HepG2 (cell line): ENCODE measurements around the gene HYAL1. TPM values are rescaled to one million over a fixed set of nuclear protein-coding genes. Genes with fewer than 3 reads are reported as not detected.

Experiments
- ATF5 ChIP-seq: sonication (generic); formaldehyde crosslinking; IDR thresholded peaks from 2 replicates; pipeline ENCODE4 v1.4.0; 2020; ENCODE audit warnings: mild to moderate bottlenecking, low read depth, missing genetic modification reagents
- FOXC1 ChIP-seq: sonication (generic); formaldehyde crosslinking; IDR thresholded peaks from 2 replicates; pipeline ENCODE4 v1.8.0; 2022; ENCODE audit warnings: mild to moderate bottlenecking, missing genetic modification reagents, borderline replicate concordance
- FOXK1 ChIP-seq: sonication (generic); formaldehyde crosslinking; IDR thresholded peaks from 2 replicates; pipeline ENCODE4 v1.4.0; 2020; ENCODE audit warnings: low read depth, missing genetic modification reagents, borderline replicate concordance
- HBP1 ChIP-seq: IDR thresholded peaks from 2 replicates; pipeline ENCODE4 v1.6.1; 2016; ENCODE audit warnings: low read depth, control low read depth
- HES4 ChIP-seq: sonication (generic); formaldehyde crosslinking; IDR thresholded peaks from 2 replicates; pipeline ENCODE4 v1.9.0; 2021; ENCODE audit warnings: mild to moderate bottlenecking, missing genetic modification reagents, borderline replicate concordance
- HNF1A ChIP-seq, 2 experiments: sonication (generic) in 1 of 2; formaldehyde crosslinking in 1 of 2; IDR thresholded peaks; 2 replicates each; pipeline versions ENCODE4 v1.4.0 to v1.6.1; 2016 to 2020; ENCODE audit warnings: borderline replicate concordance in 1 of 2, low read depth in 1 of 2, mild to moderate bottlenecking in 1 of 2, missing genetic modification reagents in 1 of 2
- HNRNPK ChIP-seq: fragments of 200-400 bp; formaldehyde crosslinking; IDR thresholded peaks from 2 replicates; pipeline ENCODE4 v1.6.1; 2018; ENCODE audit warnings: low read length, low read depth, moderate library complexity, mild to moderate bottlenecking; ENCODE audit not compliant: poor library complexity, severe bottlenecking
- MAFF ChIP-seq: IDR thresholded peaks from 2 replicates; pipeline ENCODE4 v1.6.1; 2011; ENCODE audit warnings: low read depth, low read length, improper control_type of control experiment
- NKX3-1 ChIP-seq: sonication (generic); formaldehyde crosslinking; IDR thresholded peaks from 2 replicates; pipeline ENCODE4 v1.5.0; 2020; ENCODE audit warnings: missing genetic modification reagents
- NR0B2 ChIP-seq: sonication (generic); formaldehyde crosslinking; IDR thresholded peaks from 2 replicates; pipeline ENCODE4 v1.4.0; 2020; ENCODE audit warnings: mild to moderate bottlenecking, missing genetic modification reagents
- RBM39 ChIP-seq: fragments of 200-400 bp; formaldehyde crosslinking; IDR thresholded peaks from one replicate; pipeline ENCODE4 v1.6.1; 2018; ENCODE audit warnings: antibody characterized with exemption, mild to moderate bottlenecking, low read depth, low read length; ENCODE audit not compliant: poor library complexity, severe bottlenecking
- REPIN1 ChIP-seq: sonication (generic); formaldehyde crosslinking; IDR thresholded peaks from 2 replicates; pipeline ENCODE4 v1.8.0; 2022; ENCODE audit warnings: missing genetic modification reagents, low read depth, mild to moderate bottlenecking, borderline replicate concordance
- RFX3 ChIP-seq: IDR thresholded peaks from 2 replicates; pipeline ENCODE4 v1.6.1; 2016; ENCODE audit warnings: missing biosample characterization, missing genetic modification reagents
- SMC3 ChIP-seq: IDR thresholded peaks from 2 replicates; pipeline ENCODE4 v1.6.1; 2011; ENCODE audit warnings: low read length, improper control_type of control experiment
- SOX5 ChIP-seq: IDR thresholded peaks from 2 replicates; pipeline ENCODE4 v1.6.1; 2016; ENCODE audit warnings: borderline replicate concordance
- THYN1 ChIP-seq: sonication (generic); formaldehyde crosslinking; IDR thresholded peaks from 2 replicates; pipeline ENCODE4 v1.8.1; 2023; ENCODE audit warnings: low read depth, mild to moderate bottlenecking, moderate library complexity, missing genetic modification reagents, borderline replicate concordance
- TOE1 ChIP-seq: sonication (generic); formaldehyde crosslinking; IDR thresholded peaks from 2 replicates; pipeline ENCODE4 v1.4.0; 2020; ENCODE audit warnings: mild to moderate bottlenecking, missing genetic modification reagents
- ZNF484 ChIP-seq: sonication (generic); formaldehyde crosslinking; IDR thresholded peaks from 2 replicates; pipeline ENCODE4 v1.5.1; 2020; ENCODE audit warnings: mild to moderate bottlenecking, low read depth, missing genetic modification reagents, borderline replicate concordance
- ZNF552 ChIP-seq: sonication (generic); formaldehyde crosslinking; IDR thresholded peaks from 2 replicates; pipeline ENCODE4 v1.9.0; 2022; ENCODE audit warnings: missing genetic modification reagents, mild to moderate bottlenecking, borderline replicate concordance
- ZNF883 ChIP-seq: sonication (generic); formaldehyde crosslinking; IDR thresholded peaks from 2 replicates; pipeline ENCODE4 v1.5.1; 2020; ENCODE audit warnings: mild to moderate bottlenecking, missing genetic modification reagents; ENCODE audit errors: not compliant biosample characterization
- ZNF891 ChIP-seq: sonication (generic); formaldehyde crosslinking; IDR thresholded peaks from 2 replicates; pipeline ENCODE4 v1.5.0; 2020; ENCODE audit warnings: mild to moderate bottlenecking, missing genetic modification reagents
- polyA plus RNA-seq, 8 experiments: library from polyadenylated mRNA; depleted of rRNA in 3 of 8; stranded (reverse) in 7 of 8; unstranded in 1 of 8; fragments of >200 nt; fragmentation: Illumina TruSeq in 4 of 8; extraction: Trizol in 4 of 8; gene quantifications; 2 replicates each; pipeline versions ENCODE4 v1.2.1 to v1.2.3, GENCODE V29; 2011 to 2016; ENCODE audit warnings: low read depth in 4 of 8, missing spikeins in 1 of 8, mixed read lengths in 1 of 8; ENCODE audit not compliant: insufficient read depth in 1 of 8
- total RNA-seq, 5 experiments: library from RNA; depleted of rRNA; stranded (reverse); fragments of >200 nt; fragmentation: Illumina TruSeq; extraction: Trizol; gene quantifications; 2 replicates each; pipeline ENCODE4 v1.2.3, GENCODE V29; 2016; ENCODE audit warnings: low read depth in 1 of 5

The HYAL1 gene
- total and polyA plus RNA-seq, 2 of the 13 experiments (the other 11 are each of a cell fraction or from before 2014, with no cell fraction given) = 76.5 to 193 TPM

- peak; percentile 82 for TF ChIP-seq HNRNPK
- no peak for TF ChIP-seq ATF5 (CRISPR knock-in tag)
- peak; percentile 76; the same call in 1 of the 2 replicates for TF ChIP-seq ZNF552
- peak; percentile 9; the same call in 1 of the 2 replicates for TF ChIP-seq FOXK1 (CRISPR knock-in tag)
- peak; percentile 69 for TF ChIP-seq HBP1 (CRISPR knock-in tag)
- no peak for TF ChIP-seq ZNF883 (CRISPR knock-in tag)
- TF ChIP-seq ZNF891 (CRISPR knock-in tag) = peak; percentile 66; the same call in 1 of the 2 replicates
- TF ChIP-seq HNF1A (IDR thresholded peaks at IDR 0.05; ENCODE audit: low read depth) = no peak; the same call in 1 of the 2 replicates
- 0 out of 2 replicates have a peak, but pooled peaks have one; percentile 45 for TF ChIP-seq HNF1A (CRISPR knock-in tag; IDR thresholded peaks at IDR 0.05; ENCODE audit: borderline replicate concordance)
- TF ChIP-seq REPIN1 (CRISPR knock-in tag) = peak; percentile 49
- TF ChIP-seq NKX3-1 (CRISPR knock-in tag) = peak; percentile 53; the same call in 1 of the 2 replicates
- no peak for TF ChIP-seq THYN1 (CRISPR knock-in tag)
- TF ChIP-seq HES4 = no peak
- TF ChIP-seq RBM39 = no peak
- no peak for TF ChIP-seq MAFF
- no peak; the same call in 1 of the 2 replicates for TF ChIP-seq TOE1 (CRISPR knock-in tag)
- no peak; the same call in 1 of the 2 replicates for TF ChIP-seq NR0B2 (CRISPR knock-in tag)
- no peak for TF ChIP-seq SOX5 (CRISPR knock-in tag)
- TF ChIP-seq ZNF484 = no peak; the same call in 1 of the 2 replicates
- TF ChIP-seq RFX3 = no peak
- TF ChIP-seq SMC3 = no peak
- TF ChIP-seq FOXC1 (CRISPR knock-in tag) = peak; percentile 57; the same call in 1 of the 2 replicates
These were observed 4.3 kb downstream of the HYAL1 start, which contains the start of the genes HYAL3 and NAA80 (continued) for GRCh38 chr3:50298836-50299637.
